GM19467 (cell line): Measurements from ENCODE around the gene WNT9A.

Experiments
- ATAC-seq: cut with Tn5 transposase; IDR thresholded peaks from one replicate; pipeline ENCODE4 v1.9.1; 2021; ENCODE audit warnings: mild to moderate bottlenecking, moderate library complexity; ENCODE audit not compliant: unreplicated experiment

Gene WNT9A

DNA sequence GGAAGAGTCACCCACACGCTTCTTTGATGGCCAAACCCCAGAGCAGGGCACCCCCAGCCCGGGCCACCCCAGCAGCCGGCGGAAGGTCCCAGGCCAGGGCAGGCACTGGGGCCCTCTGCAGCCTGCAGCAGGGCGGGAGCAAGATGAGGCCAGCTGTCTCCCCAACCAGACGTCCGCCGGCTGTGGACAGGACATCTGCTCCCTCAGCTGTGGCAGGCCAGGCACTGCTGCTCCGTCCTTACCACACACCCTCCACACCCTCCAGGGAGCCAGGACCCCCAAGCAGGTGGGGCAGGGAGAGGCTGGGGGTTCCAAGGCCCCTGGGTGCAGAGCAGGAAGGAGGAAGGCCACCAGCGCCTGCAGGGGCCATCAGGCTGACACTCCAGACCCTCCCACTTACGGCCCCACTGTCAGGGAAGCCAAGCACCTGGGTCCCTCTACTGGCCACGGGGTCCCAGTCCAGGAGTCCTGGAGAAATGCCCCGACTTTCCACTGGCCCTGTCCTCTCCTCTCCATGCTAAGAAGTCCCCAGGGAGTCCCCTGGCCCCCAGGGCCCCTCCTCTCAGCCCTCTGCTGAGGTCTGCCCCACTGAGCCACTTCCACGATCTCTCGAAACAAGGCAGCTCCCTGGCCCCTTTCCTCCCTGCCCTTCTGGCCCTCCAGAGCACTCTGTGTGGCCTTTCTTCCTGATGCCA is 5.6 kb downstream of the WNT9A start:
- no peak for ATAC-seq

DNA sequence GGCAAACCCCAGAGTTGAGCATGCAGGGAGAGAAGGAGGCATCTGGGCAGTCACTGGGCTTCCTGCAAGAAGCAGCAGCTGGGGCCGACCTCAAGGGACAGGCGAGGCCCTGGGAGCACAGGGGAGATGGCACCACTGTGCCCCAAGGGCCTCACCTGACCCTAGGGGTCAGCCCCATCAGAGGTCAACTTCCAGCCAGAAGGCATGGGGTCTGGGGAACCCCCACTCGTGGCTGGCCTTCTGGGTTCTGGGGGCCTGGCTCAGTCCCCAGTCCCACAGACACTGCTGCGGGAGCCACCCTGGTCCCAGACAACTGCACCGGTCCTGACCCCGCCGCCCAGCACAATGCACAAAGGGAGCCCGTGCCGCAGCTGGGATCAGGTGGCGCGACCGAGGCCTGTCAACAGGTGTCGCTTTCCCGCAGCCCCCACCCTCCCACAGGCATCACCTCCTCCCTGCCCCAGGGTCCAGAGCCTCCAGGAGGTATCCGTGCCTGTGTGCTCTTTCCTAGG is 6.2 kb downstream of the WNT9A start:
- ATAC-seq: no peak

DNA sequence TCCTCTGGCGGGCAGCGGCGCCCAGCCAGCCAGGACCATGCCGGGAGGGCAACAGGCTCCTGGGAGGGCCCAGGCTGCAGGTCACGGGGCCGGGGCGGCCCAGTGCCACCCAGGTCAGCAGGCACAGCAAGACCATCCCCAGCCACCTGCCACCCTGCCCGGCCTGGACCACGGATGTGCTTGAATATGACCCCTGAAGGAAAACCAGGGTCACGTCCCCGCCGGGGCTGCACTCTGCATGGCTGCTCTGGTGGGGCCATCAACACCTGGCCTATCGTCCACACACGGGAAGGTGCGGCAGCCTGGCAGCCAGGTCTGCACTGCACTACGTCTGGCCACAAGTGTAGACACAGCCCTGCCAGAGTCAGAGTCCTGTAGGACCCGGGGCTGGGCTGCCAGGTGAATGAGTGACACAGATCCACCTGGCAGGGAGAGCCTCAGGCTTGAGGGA is 6.9 kb downstream of the WNT9A start:
- no peak for ATAC-seq

DNA sequence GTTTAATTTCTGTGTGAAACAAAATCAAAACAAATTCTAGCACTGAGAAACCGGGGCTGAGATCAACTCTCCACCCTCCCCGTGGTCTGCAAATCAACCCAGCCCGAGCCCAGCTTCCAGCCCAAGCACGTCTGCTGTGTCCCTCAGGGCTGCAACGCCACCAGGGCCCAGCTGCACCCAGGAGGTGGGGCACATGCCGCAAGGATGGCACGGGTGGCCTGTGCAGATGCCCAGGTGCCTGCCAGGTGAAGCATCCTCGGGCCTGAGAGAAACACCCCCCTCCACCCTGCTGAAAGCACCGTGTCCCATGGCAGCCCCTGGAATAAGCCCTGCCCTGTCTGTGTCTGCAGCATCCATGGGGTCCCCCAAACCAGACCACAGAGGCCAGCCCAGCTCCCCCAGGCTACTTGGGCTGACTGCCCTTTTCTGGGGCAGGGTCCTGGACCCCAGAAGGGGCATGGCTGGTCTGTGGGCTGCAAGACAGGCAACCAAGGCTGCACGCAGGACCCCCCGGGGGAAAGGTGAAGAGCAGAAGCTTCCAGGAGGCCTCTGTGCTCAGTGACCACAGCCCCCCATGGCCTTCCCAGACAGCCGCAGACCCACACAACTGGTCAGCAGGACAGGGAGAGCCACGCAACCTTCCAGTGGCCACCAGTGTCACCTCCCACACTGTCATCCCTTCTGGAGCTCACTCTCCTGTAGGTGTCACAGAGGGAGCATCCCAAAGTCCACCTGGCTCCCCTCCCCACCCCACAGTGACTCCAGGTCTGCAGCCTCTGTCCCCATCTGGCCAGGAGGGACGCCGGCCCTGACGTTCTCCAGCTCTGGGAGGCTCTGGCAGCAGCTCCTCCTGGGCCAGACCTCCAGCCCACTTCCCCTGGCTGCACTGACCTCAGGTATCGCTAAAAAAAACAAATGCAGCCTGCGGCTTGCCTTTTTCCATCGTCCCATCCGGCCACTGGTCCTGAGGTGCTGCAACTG is 7.7 kb downstream of the WNT9A start:
- no peak for ATAC-seq

DNA sequence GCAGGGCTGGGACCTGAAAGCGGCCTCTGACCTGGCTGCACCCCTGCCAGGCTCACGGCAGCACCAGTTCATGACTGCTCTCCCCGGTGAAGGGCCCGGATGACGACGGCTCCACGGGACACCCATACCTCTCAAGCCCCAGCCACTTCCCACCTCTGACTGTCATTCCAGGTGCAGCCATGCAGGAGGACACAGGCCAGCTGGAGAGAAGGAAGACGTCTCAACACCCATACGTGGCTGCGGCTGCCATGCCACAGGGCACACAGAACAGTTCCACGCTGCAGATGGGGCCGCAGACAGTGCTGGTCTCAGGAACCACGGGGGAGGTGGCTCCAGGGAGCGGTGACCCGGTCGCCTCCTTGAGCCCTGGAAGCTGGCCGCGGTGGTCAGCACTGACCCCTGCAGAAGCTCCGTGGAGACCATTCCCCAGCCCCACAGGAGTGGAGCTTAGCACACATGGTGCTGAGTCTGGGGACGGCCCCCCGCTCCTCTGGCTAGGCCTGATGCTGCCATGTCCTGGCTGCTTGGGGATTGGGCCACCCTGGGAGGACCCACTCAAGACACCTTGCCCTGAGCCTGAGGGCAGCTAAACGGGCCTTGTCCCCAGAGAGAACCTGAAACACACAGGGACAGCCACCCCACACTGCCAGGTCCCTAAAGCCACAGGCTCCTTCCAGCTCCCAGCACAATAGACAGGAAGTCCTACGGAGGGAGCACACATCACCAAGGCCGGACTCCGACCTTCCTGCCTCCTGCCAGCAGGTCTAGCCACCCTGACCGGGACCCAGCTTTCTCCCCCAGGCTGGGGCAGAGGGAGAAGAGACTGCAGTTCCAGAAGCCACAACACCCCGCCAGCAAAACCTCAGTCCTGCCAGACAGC is 8.6 kb downstream of the WNT9A start:
- no peak for ATAC-seq

DNA sequence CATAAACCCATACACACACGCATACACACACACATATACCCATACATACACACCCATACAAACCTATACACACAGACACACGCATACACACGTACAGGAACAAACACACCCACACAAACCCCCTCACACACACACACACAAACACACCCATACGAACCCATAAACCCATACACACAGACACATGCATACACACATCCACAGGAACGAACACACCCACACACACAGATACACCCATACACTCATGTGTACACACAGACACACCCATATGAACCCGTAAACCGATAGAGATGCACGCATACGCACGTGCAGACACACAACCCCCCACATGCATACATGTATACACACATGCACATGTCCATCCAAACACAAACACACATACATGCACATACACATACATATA is 9.5 kb downstream of the WNT9A start:
- ATAC-seq: no peak

GRCh38 chr1:227937838-227938145 is 9.9 kb downstream of the WNT9A start:
- ATAC-seq: no peak

- no peak for ATAC-seq
Observed at GRCh38 chr1:227937031-227937837, 10.5 kb downstream of the WNT9A start.

GRCh38 chr1:227935826-227936225 is 11.9 kb downstream of the WNT9A start:
- ATAC-seq: no peak

GRCh38 chr1:227934476-227935313 is 13.0 kb downstream of the WNT9A start:
- no peak for ATAC-seq

- ATAC-seq: no peak
Observed at GRCh38 chr1:227929751-227930472, 17.8 kb downstream of the WNT9A start.

GRCh38 chr1:227928811-227929375 is 18.8 kb downstream of the WNT9A start:
- ATAC-seq: no peak

DNA sequence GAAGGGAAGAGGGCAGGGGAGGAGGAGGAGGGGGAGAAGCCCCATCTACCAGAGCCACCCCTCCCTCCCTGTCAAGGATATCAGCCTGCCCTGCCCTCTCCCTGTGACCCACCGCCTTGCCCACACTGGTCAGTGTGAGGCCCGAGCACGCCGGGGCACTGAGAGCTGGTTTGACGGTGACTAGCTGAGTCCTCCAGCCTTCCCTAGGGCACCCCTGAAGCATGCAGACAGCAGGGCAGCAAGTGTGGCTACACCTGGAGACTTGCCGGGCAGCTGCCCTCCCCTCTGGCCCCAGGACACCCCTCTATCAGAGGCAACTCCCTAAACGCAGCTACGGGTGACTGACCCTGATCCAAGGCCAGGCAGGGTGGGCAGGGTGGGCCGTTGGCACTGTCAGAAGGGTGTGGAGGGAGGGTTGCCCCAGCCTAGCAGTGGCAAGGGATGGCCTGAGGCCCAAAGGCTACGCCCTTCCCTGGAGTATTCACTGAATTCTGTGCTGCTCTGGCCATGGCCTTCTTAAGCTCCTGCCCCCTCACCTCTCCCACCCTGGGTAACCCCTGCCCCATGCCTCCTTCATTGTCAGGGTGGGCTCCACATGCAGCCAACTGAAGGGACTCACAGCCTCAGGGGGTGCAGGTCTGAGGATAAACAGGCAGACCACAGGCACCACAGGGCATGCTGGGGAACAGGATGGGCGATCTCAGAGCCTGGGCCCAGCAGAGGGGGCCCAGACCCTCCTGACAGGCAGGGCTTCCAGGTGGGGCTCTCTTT is 19.6 kb downstream of the WNT9A start:
- ATAC-seq: no peak

DNA sequence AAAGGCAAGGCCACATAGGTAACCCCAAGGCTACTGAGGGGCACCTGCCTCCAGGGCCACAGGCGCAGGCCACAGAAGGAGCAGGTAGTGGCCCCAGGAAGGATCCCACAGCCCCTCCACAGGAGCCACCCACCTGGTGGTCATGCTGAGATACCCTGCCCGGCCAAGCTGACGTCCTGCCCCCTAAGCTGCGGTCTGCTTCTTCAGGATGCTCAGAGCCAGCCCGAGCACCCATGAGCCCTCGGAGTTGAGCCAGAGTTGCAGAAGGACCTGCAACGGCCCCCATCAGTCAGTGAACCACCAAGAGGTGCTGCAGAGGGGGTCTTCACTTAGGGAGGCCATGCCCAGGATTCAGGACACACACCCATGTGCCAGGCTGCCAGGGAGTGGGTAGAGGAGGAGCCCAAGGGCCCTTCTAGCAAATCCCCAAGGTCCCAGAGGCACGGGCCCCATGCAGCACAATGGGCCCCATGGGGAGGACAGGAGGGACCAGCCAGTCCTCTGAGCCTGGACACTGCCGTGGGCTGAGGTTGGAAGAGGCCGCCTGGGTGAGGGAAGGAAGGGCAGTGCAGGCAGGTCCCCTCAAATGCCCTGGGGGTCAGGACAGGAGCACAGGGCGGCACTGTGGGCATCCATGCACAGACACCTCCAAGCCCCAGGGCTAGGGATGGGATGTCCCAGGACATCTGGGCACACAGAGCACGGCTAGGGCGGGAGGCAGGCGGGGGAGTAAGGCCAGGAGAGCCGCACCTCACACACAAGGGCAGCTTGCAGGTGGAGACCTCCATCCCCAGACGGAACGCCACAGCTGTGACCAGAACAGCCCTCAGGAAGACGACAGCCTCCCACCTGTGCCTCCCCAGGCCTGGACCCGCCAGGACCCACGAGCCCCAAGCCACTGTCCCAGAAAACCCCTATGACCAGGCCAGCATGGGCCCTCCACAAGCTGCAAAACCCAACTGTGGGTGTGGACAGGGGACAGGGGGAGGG is 20.5 kb downstream of the WNT9A start:
- ATAC-seq: no peak

- no peak for ATAC-seq
Observed at GRCh38 chr1:227926216-227926791, 21.4 kb downstream of the WNT9A start.

GRCh38 chr1:227925582-227926198 is 22.0 kb downstream of the WNT9A start:
- no peak for ATAC-seq
